ENCODE results near the gene RIMS1.
"Not testable (repeated sequence)": the region's sequence is repeated elsewhere in the genome, so short reads cannot be mapped to it uniquely, and the experiment has no call there.

Gene RIMS1

GRCh38 chr6:72260489-72260888 lies 374.1 kb downstream of the RIMS1 start:
- no peak for DNase-seq

DNA sequence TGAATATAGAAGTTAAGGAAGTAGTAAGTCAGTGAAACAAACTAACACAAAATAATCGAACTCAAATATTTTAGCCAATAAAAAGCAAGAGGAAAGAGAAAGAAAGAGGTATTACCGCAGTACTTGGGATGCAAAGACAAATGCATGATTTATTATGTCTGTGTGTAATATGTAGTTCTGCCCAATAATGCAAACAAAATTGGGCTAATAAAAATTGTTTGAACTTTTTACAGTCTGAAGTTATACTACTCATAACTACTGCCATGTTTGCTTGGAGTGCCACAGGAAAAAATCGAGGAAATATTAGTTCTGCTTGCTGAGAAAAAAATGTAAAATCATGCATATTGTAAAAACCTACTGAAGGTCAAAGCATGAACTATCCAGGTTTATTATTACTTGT lies 375.2 kb downstream of the RIMS1 start:
- DNase-seq: no peak

GRCh38 chr6:72262254-72262653 lies 375.9 kb downstream of the RIMS1 start:
- no peak for DNase-seq

DNA sequence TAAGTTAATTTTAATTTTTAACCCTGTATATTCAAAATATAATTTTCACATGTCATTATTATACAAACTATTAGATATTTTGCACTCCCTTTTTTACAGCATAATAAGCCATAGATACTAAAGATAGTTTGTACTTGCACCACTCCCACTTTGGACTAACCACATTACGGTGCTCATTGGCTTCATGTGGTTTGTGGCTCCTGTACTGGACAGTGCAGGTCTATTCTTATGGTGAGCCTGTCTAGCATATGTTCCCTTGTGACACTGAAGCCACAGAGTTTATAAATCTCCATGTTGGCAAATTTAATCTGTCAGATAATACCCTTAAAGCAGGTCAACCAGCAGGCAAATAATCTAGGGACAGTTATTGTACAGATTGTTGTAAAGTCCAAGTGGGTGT lies 381.1 kb downstream of the RIMS1 start:
- no peak for DNase-seq

DNA sequence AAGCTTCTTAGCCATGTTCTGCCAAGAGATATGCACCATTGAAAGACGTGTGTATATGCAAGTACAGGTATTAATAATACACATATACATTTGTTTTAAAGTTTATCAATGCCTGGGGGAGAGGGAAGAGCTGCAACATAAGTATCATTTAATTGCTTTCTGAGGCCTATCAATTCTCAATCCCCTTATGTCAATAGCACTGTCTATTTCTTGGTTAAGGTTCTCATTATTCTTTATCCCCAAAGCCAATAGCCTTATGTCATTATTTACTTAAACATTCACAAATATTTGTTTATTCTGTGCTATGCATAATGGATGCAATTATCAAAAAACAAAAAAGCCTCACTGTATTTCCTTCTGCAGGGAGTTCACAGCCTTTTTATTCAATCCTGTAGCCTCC lies 385.2 kb downstream of the RIMS1 start:
- DNase-seq: no peak

GRCh38 chr6:72272958-72273357 lies 386.6 kb downstream of the RIMS1 start:
- no peak for DNase-seq

GRCh38 chr6:72275888-72276287 lies 389.5 kb downstream of the RIMS1 start:
- no peak for DNase-seq

DNA sequence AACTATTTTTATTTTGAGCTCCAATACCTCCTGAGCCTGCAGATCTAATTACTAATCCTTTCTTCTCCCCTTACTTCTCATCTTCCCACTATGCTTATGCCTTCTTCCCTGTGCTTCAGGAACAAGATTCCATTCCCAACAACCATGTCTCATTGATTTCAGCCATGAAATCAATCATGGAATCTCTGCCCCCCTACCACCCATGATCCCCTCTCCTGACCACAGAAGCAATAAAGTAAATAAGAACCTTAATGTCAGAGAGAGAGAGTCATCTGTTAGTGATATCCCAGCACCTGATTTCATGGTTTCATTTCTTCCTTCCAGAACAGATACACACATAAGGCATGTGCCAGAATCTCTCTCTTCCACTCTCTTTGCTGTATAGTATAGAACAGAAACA lies 395.9 kb downstream of the RIMS1 start:
- no peak for DNase-seq

DNA sequence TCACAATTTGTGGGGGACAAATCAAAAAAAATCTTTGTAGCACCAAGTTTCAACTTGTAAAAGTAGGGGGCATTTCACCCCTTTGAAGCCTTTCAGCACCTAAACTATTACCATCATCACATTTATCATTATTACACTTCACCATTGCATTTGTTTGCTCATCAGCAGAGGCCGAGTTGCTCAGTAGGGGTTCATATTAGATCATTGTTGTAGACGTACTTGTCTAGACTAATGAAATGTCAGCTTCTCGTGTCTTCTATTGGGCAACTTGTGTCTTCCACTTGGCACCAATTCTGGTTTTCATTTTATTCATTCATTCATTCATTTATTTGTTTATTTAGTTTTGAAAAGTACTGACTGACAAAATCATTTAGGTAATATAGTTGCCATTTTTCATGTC lies 397.2 kb downstream of the RIMS1 start:
- DNase-seq: no peak

GRCh38 chr6:72286911-72287311 lies 400.6 kb downstream of the RIMS1 start:
- no peak for DNase-seq

GRCh38 chr6:72287801-72288200 lies 401.5 kb downstream of the RIMS1 start:
- DNase-seq: no peak

- no peak for DNase-seq
Observed at GRCh38 chr6:72288592-72288991, 402.2 kb downstream of the RIMS1 start.

GRCh38 chr6:72290620-72291019 lies 404.3 kb downstream of the RIMS1 start:
- DNase-seq: no peak

DNA sequence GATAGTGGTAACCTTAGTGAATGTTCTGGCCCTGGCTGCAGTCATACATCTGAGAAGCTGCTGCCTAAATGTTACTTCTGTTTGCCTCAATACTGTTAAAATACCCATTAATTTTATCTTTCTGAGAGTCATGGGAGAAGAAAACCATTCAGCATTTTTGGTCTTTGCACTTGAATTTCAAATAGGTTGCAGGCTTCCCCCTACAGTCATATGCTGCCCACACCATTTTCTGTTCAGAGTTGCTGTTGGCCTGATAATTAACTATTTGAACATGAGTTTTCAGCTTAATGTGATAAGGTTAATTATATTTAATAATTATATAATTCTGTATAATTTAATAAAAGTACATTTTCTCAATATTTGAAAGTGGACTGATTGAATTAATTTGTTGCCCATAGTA lies 410.0 kb downstream of the RIMS1 start:
- no peak for DNase-seq

- no peak for DNase-seq
Observed at GRCh38 chr6:72305971-72306370, 419.6 kb downstream of the RIMS1 start.

DNA sequence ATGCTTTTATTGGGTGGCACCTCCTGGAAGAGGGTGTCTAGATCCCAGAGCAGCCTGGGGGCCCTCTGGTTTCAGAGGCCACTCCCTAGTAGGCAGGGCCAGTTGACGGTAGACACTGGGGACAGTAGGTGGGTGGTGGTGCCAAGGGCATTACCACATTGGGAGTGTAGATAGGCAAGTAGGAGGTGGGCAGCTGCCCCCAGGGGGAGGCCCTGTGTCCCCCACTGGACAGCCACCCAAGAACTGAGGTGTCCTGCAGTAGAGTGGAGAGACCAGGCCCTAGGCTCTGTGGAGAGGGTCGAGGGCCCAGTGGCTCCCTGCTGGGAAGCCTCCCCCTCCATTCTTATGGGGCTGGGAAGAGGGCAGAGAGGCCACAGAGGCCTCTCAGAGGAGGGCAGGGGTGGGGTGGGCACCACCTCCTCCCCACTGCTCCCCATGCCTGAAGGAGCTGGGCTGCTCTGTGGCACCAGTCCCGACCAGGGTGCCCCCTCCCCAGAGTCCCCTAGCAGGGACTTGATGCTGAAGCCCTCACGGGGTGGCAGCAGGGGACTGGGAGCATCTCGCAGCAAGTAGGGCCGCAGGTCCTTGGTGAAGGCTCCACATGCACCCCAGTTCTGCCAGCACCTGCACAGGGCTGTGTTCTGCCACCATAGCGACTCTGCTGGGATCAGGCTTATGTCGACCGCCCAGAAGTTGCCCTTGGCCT lies 430.5 kb downstream of the RIMS1 start:
- no peak for DNase-seq

DNA sequence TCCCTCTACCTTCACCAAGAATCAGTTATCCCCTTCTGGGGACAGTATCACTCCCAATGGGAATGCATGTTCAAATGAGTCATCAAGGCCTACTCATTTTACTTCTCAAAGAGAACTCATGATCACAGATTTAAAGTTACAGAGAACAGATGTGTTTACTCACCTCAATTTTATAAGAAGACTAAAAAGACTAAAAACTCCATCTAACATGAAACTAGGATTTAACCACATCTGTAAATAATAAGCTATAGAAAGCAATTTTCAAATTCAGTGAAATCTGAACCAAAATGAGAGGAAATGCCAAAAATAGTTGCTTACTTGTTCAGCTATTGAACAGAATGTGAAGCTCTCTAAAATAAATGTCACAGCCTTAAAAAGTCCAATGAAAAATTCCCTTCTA lies 435.4 kb downstream of the RIMS1 start:
- DNase-seq: no peak

GRCh38 chr6:72322771-72323170 lies 436.4 kb downstream of the RIMS1 start:
- DNase-seq: no peak

GRCh38 chr6:72324591-72324990 lies 438.2 kb downstream of the RIMS1 start:
- DNase-seq: no peak

- DNase-seq: no peak
Observed at GRCh38 chr6:72328775-72329174, 442.4 kb downstream of the RIMS1 start.

- DNase-seq: not testable (repeated sequence)
Observed at GRCh38 chr6:72335203-72335602, 448.9 kb downstream of the RIMS1 start.

- DNase-seq: no peak
Observed at GRCh38 chr6:72348926-72349325, 462.6 kb downstream of the RIMS1 start.

- no peak for DNase-seq
Observed at GRCh38 chr6:72350296-72350881, 464.0 kb downstream of the RIMS1 start.

GRCh38 chr6:72363844-72364740 lies 477.7 kb downstream of the RIMS1 start:
- DNase-seq: no peak

All from Kasumi-1 (cell line).